Measurements from ENCODE around the gene ARHGEF10L.
"Not testable (repeated sequence)": the region's sequence is repeated elsewhere in the genome, so short reads cannot be mapped to it uniquely, and the experiment has no call there.

Gene ARHGEF10L

GRCh38 chr1:17735793-17736192 is 196.3 kb downstream of the ARHGEF10L start:
- no peak for DNase-seq (ENCODE audit: low read depth in 3 of 3)

GRCh38 chr1:17736625-17737024 is 197.1 kb downstream of the ARHGEF10L start:
- DNase-seq (ENCODE audit: low read depth in 3 of 3): no peak

- DNase-seq (ENCODE audit: low read depth in 3 of 3): no peak
These were observed 199.6 kb downstream of the ARHGEF10L start for GRCh38 chr1:17739050-17739449.

GRCh38 chr1:17741052-17741451 is 201.6 kb downstream of the ARHGEF10L start:
- no peak for DNase-seq (ENCODE audit: low read depth in 3 of 3)

GRCh38 chr1:17742583-17742982 is 203.1 kb downstream of the ARHGEF10L start:
- DNase-seq (ENCODE audit: low read depth in 3 of 3): no peak

- no peak for DNase-seq (ENCODE audit: low read depth in 3 of 3)
These were observed 203.6 kb downstream of the ARHGEF10L start for GRCh38 chr1:17743008-17743647.

GRCh38 chr1:17743925-17744324 is 204.4 kb downstream of the ARHGEF10L start:
- no peak for DNase-seq (ENCODE audit: low read depth in 3 of 3)

GRCh38 chr1:17744666-17745478 is 205.4 kb downstream of the ARHGEF10L start:
- DNase-seq (ENCODE audit: low read depth in 3 of 3): no peak

- DNase-seq (ENCODE audit: low read depth in 3 of 3): no peak
These were observed 206.0 kb downstream of the ARHGEF10L start for GRCh38 chr1:17745479-17745955.

GRCh38 chr1:17746281-17746680 is 206.8 kb downstream of the ARHGEF10L start:
- not testable (repeated sequence) for DNase-seq (ENCODE audit: low read depth in 3 of 3)

- DNase-seq (ENCODE audit: low read depth in 3 of 3): no peak
These were observed 207.4 kb downstream of the ARHGEF10L start for GRCh38 chr1:17746920-17747319.
